ENCODE results near the gene SP4.

DNA sequence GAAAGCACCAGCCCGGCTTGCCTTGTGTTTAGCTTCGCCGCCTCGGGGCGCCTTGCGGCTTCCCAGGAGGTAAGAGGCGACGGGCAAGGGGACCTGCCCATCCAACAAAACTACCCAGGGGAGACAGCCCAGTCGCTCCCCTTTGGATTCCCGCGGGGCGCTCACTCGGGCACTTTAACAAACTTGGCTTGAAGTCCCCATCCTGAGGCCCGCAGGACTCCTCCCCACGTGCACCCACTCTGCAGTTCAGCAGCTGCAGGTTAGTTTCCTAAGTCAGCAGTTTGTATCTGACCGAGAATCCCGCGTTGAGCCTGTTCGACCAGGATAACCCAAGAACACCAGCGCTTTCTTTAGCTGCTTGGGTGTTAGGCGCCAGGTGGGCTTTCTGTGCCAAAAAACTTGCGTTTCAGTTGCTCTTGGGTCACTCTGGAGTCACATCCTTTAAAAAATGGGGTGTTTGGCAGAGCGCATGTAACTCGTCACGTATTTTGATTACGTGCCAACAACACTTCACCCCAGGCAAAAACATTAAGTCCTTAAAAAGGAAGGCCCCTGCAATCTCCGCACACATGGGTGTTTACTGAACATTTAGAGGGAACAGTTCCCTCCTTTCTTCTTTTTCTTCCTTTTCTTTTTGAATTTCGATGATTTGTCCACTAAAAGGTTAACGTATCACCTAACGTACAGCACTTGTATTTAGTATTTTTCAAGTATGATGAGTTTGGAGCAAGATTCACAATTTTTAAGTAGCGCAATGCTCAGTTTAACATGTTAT, 115.8 kb downstream of the SP4 start:
- TF ChIP-seq BHLHE40 (IDR thresholded peaks at IDR 0.05; ENCODE audit: borderline replicate concordance) (no peak), HDGF (IDR thresholded peaks at IDR 0.05; ENCODE audit: borderline replicate concordance) (no peak), ARNT (IDR thresholded peaks at IDR 0.05) (no peak)
